PC-9 (cell line): ENCODE results near the gene MAGEA3. TPM values are rescaled to one million over a fixed set of nuclear protein-coding genes. Genes with fewer than 3 reads are reported as not detected.

ENCODE experiments used
- BruUV-seq: library from RNA; stranded (reverse); fragments of 400-500 nt; replicated peaks from 2 replicates; lab custom pipeline; 2021; lab: Mats Ljungman, UMichigan
- CTCF ChIA-PET: fragments of 300-600 bp; sonication (Branson Sonifier 250); formaldehyde crosslinking; loops from one replicate; lab custom pipeline; 2022; ENCODE audit warnings: antibody characterized with exemption; lab: Charles Lee
- POLR2A ChIA-PET: fragments of 300-600 bp; sonication (Branson Sonifier 250); formaldehyde crosslinking; loops from one replicate; lab custom pipeline; 2022; ENCODE audit warnings: antibody characterized with exemption; ENCODE audit not compliant: unreplicated experiment; lab: Charles Lee
- DNase-seq, 2 experiments: peaks; one replicate each; pipeline versions ENCODE4 v3.0.0 to v3.0.0-alpha.2; 2015 to 2022; ENCODE audit warnings: mixed read lengths in 1 of 2
- H2AFZ ChIP-seq: fragments of 200-600 bp; sonication (generic); 2 replicates; pipeline ENCODE4 v1.8.1; 2017; ENCODE audit warnings: antibody characterized with exemption
- H3F3A ChIP-seq: fragments of 200-600 bp; sonication (generic); 2 replicates; pipeline ENCODE4 v1.8.1; 2017; ENCODE audit warnings: antibody characterized with exemption, mild to moderate bottlenecking, low read depth; ENCODE audit not compliant: insufficient read depth
- H3K27ac ChIP-seq: fragments of 200-600 bp; sonication (generic); 2 replicates; pipeline ENCODE4 v1.6.1; 2016; ENCODE audit warnings: mixed run types
- H3K27me3 ChIP-seq: fragments of 200-600 bp; sonication (generic); 2 replicates; pipeline ENCODE4 v1.6.1; 2016; ENCODE audit warnings: low read depth, mixed run types; ENCODE audit not compliant: insufficient read depth
- H3K36me3 ChIP-seq: fragments of 200-600 bp; sonication (generic); 2 replicates; pipeline ENCODE4 v1.6.1; 2016; ENCODE audit warnings: low read depth, mixed run types
- H3K4me1 ChIP-seq: fragments of 200-600 bp; sonication (generic); replicated peaks from 2 replicates; pipeline ENCODE4 v1.6.1; 2016; ENCODE audit warnings: mixed run types; ENCODE audit not compliant: insufficient read depth
- H3K4me2 ChIP-seq: fragments of 200-600 bp; sonication (generic); 2 replicates; pipeline ENCODE4 v1.6.1; 2017; ENCODE audit warnings: mixed run types
- H3K4me3 ChIP-seq: fragments of 200-600 bp; sonication (generic); 2 replicates; pipeline ENCODE4 v1.6.1; 2016; ENCODE audit warnings: mixed run types
- H3K79me2 ChIP-seq: fragments of 200-600 bp; sonication (generic); 2 replicates; pipeline ENCODE4 v1.6.1; 2017; ENCODE audit warnings: low read depth, mixed run types
- H3K9me2 ChIP-seq: fragments of 200-600 bp; sonication (generic); 2 replicates; pipeline ENCODE4 v1.8.1; 2017; ENCODE audit warnings: mild to moderate bottlenecking; ENCODE audit not compliant: insufficient read depth
- H3K9me3 ChIP-seq: fragments of 200-600 bp; sonication (generic); 2 replicates; pipeline ENCODE4 v1.8.1; 2016; ENCODE audit warnings: low read depth; ENCODE audit not compliant: insufficient read depth
- H4K20me1 ChIP-seq: fragments of 200-600 bp; sonication (generic); 2 replicates; pipeline ENCODE4 v1.8.1; 2017; ENCODE audit not compliant: insufficient read depth
- CTCF ChIP-seq: fragments of 200-600 bp; sonication (generic); conservative IDR thresholded peaks from 2 replicates; pipeline ENCODE4 v1.6.1; 2017; ENCODE audit warnings: mixed run types, antibody characterized with exemption, mild to moderate bottlenecking, moderate library complexity
- EZH2 ChIP-seq: fragments of 200-600 bp; sonication (generic); IDR thresholded peaks from 2 replicates; pipeline ENCODE4 v1.8.0; 2017; ENCODE audit warnings: antibody characterized with exemption, low read depth
- intact Hi-C: fragments of 100-400 bp; cut with micrococcal nuclease; formaldehyde crosslinking; loops from one replicate; pipeline ENCODE4 v1.10.0; 2022; ENCODE audit not compliant: unreplicated experiment
- total RNA-seq: library from RNA; stranded (reverse); gene quantifications from 2 replicates; pipeline ENCODE4 v1.2.3, GENCODE V29; 2021

MAGEA3 gene
- total RNA-seq, 1 experiment from 2014 or later: 133 TPM

GRCh38 chrX:152656087-152656486 lies 42.5 kb upstream of the MAGEA3 start:
- Histone ChIP-seq H3K9me2 (no peaks in the 10 kb centered on the region), H3F3A (no peaks in the 10 kb centered on the region), H3K36me3 (no peaks in the 10 kb centered on the region), H3K9me3 (no peaks in the 10 kb centered on the region), H3K27ac (no peak overlapping the region), H3K4me1 (no peaks in the 10 kb centered on the region), H3K27me3 (no peaks in the 10 kb centered on the region), H3K4me3 (no peak overlapping the region), H4K20me1 (peaks cover 3% of the 10 kb centered on the region; the same call in 1 of the 2 replicates), H3K79me2 (no peaks in the 10 kb centered on the region), H3K4me2 (no peak overlapping the region), H2AFZ (no peak overlapping the region)
- CTCF ChIA-PET: no interaction called here
- BruUV-seq: no TSS peak
- TF ChIP-seq EZH2 (no peak), CTCF (no peak)
- POLR2A ChIA-PET: no interaction called here
- intact Hi-C loops: no loop called here
- DNase-seq: no peak

- no peaks in the 10 kb centered on the region for H3K27me3 ChIP-seq
- no peaks in the 10 kb centered on the region for H3K9me3 ChIP-seq
- BruUV-seq: no TSS peak
- no peaks in the 10 kb centered on the region for H3K9me2 ChIP-seq
- H3K4me1 ChIP-seq: no peaks in the 10 kb centered on the region
- no peak overlapping the region for H2AFZ ChIP-seq
- no peak overlapping the region for H3K4me2 ChIP-seq
- POLR2A ChIA-PET: no interaction called here
- H3F3A ChIP-seq: no peaks in the 10 kb centered on the region; the same call in 1 of the 2 replicates
- TF ChIP-seq CTCF: no peak
- TF ChIP-seq EZH2: no peak
- intact Hi-C loops: no loop called here
- no peaks in the 10 kb centered on the region for H3K36me3 ChIP-seq
- H4K20me1 ChIP-seq: peaks cover 3% of the 10 kb centered on the region; the same call in 1 of the 2 replicates
- no peak overlapping the region for H3K4me3 ChIP-seq
- H3K27ac ChIP-seq: no peak overlapping the region
- no peaks in the 10 kb centered on the region for H3K79me2 ChIP-seq
- CTCF ChIA-PET: no interaction called here
- no peak for DNase-seq
Observed at GRCh38 chrX:152656890-152657289, 41.7 kb upstream of the MAGEA3 start.

GRCh38 chrX:152658302-152658701 lies 40.3 kb upstream of the MAGEA3 start:
- DNase-seq: no peak
- Histone ChIP-seq H3K79me2 (no peaks in the 10 kb centered on the region), H3K4me1 (no peaks in the 10 kb centered on the region), H3K4me3 (no peak overlapping the region), H3K4me2 (no peak overlapping the region), H4K20me1 (peaks cover 3% of the 10 kb centered on the region; the same call in 1 of the 2 replicates), H3K27me3 (no peaks in the 10 kb centered on the region), H3K9me2 (no peaks in the 10 kb centered on the region), H3K36me3 (no peaks in the 10 kb centered on the region), H3K27ac (no peak overlapping the region), H3F3A (no peaks in the 10 kb centered on the region; the same call in 1 of the 2 replicates), H3K9me3 (no peaks in the 10 kb centered on the region), H2AFZ (no peak overlapping the region)
- ChIA-PET CTCF (no interaction called here), POLR2A (no interaction called here)
- no TSS peak for BruUV-seq
- intact Hi-C loops: no loop called here
- peak; percentile 48; the same call in 1 of the 2 replicates for TF ChIP-seq CTCF
- TF ChIP-seq EZH2: no peak
